NCI-H510A (cell line): ENCODE measurements around the gene MPC1.

Experiments used
- DNase-seq: peaks from one replicate; lab custom pipeline; 2025; lab: John Stamatoyannopoulos, UW

Gene MPC1

DNA sequence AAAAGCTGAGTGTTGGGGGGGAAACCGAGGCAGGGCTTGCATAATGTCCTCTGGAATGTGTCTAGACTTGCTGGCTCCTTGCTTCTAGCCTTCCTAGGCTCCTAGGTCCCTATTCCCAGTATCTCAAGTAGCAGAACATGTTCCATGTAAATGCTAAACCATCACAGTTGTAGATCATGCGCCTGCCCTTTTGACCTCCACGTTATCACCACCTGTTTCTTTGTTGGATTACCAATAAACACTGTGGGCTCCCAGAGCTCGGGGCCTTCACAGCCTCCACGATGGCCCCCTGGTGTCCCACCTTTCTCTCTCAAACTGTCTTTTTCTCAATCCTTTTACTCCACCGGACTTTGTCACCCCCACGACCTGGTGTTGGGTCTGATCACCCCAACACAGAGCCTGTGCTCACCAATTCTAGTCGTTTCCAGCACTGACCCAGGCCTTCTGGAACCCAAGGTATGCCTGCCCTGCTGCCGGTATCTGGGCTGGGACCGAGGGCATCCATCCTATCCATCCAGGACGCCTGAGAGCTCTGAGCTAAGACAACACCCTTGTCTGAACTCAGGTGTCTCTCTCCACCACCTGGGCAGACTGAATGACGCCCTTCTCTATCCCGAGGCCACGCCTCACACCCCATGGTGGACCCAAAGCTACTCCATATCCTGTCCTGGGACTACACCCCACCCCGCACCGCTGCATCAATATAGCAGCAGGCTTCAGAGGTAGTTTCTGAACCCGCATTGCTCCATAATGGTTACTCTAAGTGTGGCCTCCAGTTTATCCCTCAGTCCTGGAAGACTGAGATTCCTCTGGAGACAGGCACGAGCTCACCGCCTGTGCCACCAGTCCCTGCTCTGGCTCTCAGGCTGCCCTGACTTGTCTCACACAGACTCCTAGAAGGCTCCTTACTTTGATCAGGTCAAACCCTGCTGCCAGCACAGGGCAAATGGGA is 65.2 kb downstream of the MPC1 start:
- DNase-seq = no peak

DNA sequence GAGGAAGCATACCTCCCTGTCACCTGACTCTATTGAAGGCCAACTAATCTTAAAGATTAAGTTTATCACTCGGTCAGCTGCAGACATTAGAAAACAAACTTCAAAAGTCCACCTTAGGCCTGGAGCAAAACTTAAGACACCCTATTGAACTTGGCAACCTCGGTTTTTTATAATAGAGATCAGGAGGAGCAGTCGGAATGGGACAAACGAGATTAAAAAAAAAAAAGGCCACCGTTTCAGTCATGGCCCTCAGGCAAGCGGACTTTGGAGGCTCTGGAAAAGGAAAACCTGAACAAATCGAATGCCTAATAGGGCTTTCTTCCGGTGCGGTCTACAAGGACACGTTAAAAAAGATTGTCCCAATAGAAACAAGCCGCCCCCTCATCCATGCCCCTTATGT is 67.3 kb downstream of the MPC1 start:
- no peak for DNase-seq
